ENCODE measurements around the gene BCL2L1.

Gene BCL2L1

GRCh38 chr20:31695849-31696804 is 26.5 kb downstream of the BCL2L1 start:
- no peak for DNase-seq (ENCODE audit: low read depth, low spot score)
- peak overlapping the region; percentile 100 for H3K27ac ChIP-seq

- DNase-seq (ENCODE audit: low read depth, low spot score), result no peak
- peak overlapping the region; percentile 100 for H3K27ac ChIP-seq
These were observed 27.6 kb downstream of the BCL2L1 start for GRCh38 chr20:31694842-31695593.

GRCh38 chr20:31693987-31694661 is 28.5 kb downstream of the BCL2L1 start:
- H3K27ac ChIP-seq, result peak overlapping the region; percentile 100

GRCh38 chr20:31693402-31693801 is 29.3 kb downstream of the BCL2L1 start:
- no peak for DNase-seq (ENCODE audit: low read depth, low spot score)
- peak overlapping the region; percentile 100 for H3K27ac ChIP-seq

More at GRCh38 chr20:31693987-31694661, 28.5 kb downstream of the BCL2L1 start:
- DNase-seq (ENCODE audit: low read depth, low spot score), result no peak

GRCh38 chr20:31691646-31692275 is 30.9 kb downstream of the BCL2L1 start:
- peak overlapping the region; percentile 100 for H3K27ac ChIP-seq
- DNase-seq (ENCODE audit: low read depth, low spot score), result no peak

- H3K27ac ChIP-seq, result peak overlapping the region; percentile 100
- no peak for DNase-seq (ENCODE audit: low read depth, low spot score)
These were observed 32.5 kb downstream of the BCL2L1 start for GRCh38 chr20:31690124-31690666.

- DNase-seq (ENCODE audit: low read depth, low spot score), result no peak
- H3K27ac ChIP-seq, result peak overlapping the region; percentile 100
These were observed 33.5 kb downstream of the BCL2L1 start for GRCh38 chr20:31689141-31689540.

GRCh38 chr20:31687777-31688176 is 34.9 kb downstream of the BCL2L1 start:
- H3K27ac ChIP-seq, result peak overlapping the region; percentile 100
- DNase-seq (ENCODE audit: low read depth, low spot score), result no peak

- no peak for DNase-seq (ENCODE audit: low read depth, low spot score)
- peak overlapping the region; percentile 100 for H3K27ac ChIP-seq
These were observed 36.6 kb downstream of the BCL2L1 start for GRCh38 chr20:31685853-31686643.

GRCh38 chr20:31684153-31685015 is 38.3 kb downstream of the BCL2L1 start:
- H3K27ac ChIP-seq, result peak overlapping the region; percentile 100
- DNase-seq (ENCODE audit: low read depth, low spot score), result no peak

GRCh38 chr20:31682927-31683326 is 39.7 kb downstream of the BCL2L1 start:
- H3K27ac ChIP-seq, result peak overlapping the region; percentile 100
- DNase-seq (ENCODE audit: low read depth, low spot score), result no peak

GRCh38 chr20:31682352-31682751 is 40.3 kb downstream of the BCL2L1 start:
- DNase-seq (ENCODE audit: low read depth, low spot score), result no peak
- H3K27ac ChIP-seq, result peak overlapping the region; percentile 100

- no peak for DNase-seq (ENCODE audit: low read depth, low spot score)
- peak overlapping the region; percentile 100 for H3K27ac ChIP-seq
These were observed 40.9 kb downstream of the BCL2L1 start for GRCh38 chr20:31681769-31682168.

- peak overlapping the region; percentile 100 for H3K27ac ChIP-seq
These were observed 41.4 kb downstream of the BCL2L1 start for GRCh38 chr20:31681128-31681727.

GRCh38 chr20:31680286-31681127 is 42.2 kb downstream of the BCL2L1 start:
- DNase-seq (ENCODE audit: low read depth, low spot score), result no peak
- H3K27ac ChIP-seq, result peak overlapping the region; percentile 100

More at GRCh38 chr20:31681128-31681727, 41.4 kb downstream of the BCL2L1 start:
- DNase-seq (ENCODE audit: low read depth, low spot score), result no peak

- DNase-seq (ENCODE audit: low read depth, low spot score), result no peak
- H3K27ac ChIP-seq, result peak overlapping the region; percentile 100
These were observed 43.0 kb downstream of the BCL2L1 start for GRCh38 chr20:31679357-31680285.

All from epithelial cell of prostate (primary cell).